ENCODE results near the gene VWA3B. TPM values are rescaled to one million over a fixed set of nuclear protein-coding genes. Genes with fewer than 3 reads are reported as not detected.

VWA3B gene
- total RNA-seq, 1 donor from 2014 or later = not detected

- Histone ChIP-seq H3K36me3 (ENCODE audit: control insufficient read depth, insufficient read depth, low read length) (no peaks in the 10 kb centered on the region), H3K27me3 (ENCODE audit: control insufficient read depth, insufficient read depth, low read length) (peaks cover 4% of the 10 kb centered on the region), H3K4me3 (ENCODE audit: low read depth, low read length) (no peak overlapping the region)
- no peak for DNase-seq (ENCODE audit: low read depth)
- no peak for TF ChIP-seq CTCF (IDR thresholded peaks at IDR 0.05; ENCODE audit: insufficient read depth, low read length, poor library complexity, severe bottlenecking)
Observed at GRCh38 chr2:98172951-98173350, 86.0 kb downstream of the VWA3B start.

GRCh38 chr2:98175811-98176210 lies 88.8 kb downstream of the VWA3B start:
- H3K36me3 ChIP-seq (ENCODE audit: control insufficient read depth, insufficient read depth, low read length) = no peaks in the 10 kb centered on the region
- H3K27me3 ChIP-seq (ENCODE audit: control insufficient read depth, insufficient read depth, low read length) = peaks cover 4% of the 10 kb centered on the region
- no peak for TF ChIP-seq CTCF (IDR thresholded peaks at IDR 0.05; ENCODE audit: insufficient read depth, low read length, poor library complexity, severe bottlenecking)
- DNase-seq (ENCODE audit: low read depth) = no peak
- H3K4me3 ChIP-seq (ENCODE audit: low read depth, low read length) = no peak overlapping the region

- Histone ChIP-seq H3K4me3 (ENCODE audit: low read depth, low read length) (no peak overlapping the region), H3K36me3 (ENCODE audit: control insufficient read depth, insufficient read depth, low read length) (no peaks in the 10 kb centered on the region), H3K27me3 (ENCODE audit: control insufficient read depth, insufficient read depth, low read length) (peaks cover 4% of the 10 kb centered on the region)
- no peak for DNase-seq (ENCODE audit: low read depth)
- no peak for TF ChIP-seq CTCF (IDR thresholded peaks at IDR 0.05; ENCODE audit: insufficient read depth, low read length, poor library complexity, severe bottlenecking)
Observed at GRCh38 chr2:98177286-98177685, 90.3 kb downstream of the VWA3B start.

- H3K36me3 ChIP-seq (ENCODE audit: control insufficient read depth, insufficient read depth, low read length) = no peaks in the 10 kb centered on the region
- no peak overlapping the region for H3K4me3 ChIP-seq (ENCODE audit: low read depth, low read length)
- H3K27me3 ChIP-seq (ENCODE audit: control insufficient read depth, insufficient read depth, low read length) = peaks cover 4% of the 10 kb centered on the region
- TF ChIP-seq CTCF (IDR thresholded peaks at IDR 0.05; ENCODE audit: insufficient read depth, low read length, poor library complexity, severe bottlenecking) = no peak
- no peak for DNase-seq (ENCODE audit: low read depth)
Observed at GRCh38 chr2:98177986-98178385, 91.0 kb downstream of the VWA3B start.

- DNase-seq (ENCODE audit: low read depth) = no peak
- TF ChIP-seq CTCF (IDR thresholded peaks at IDR 0.05; ENCODE audit: insufficient read depth, low read length, poor library complexity, severe bottlenecking) = no peak
Observed at GRCh38 chr2:98180456-98180855, 93.5 kb downstream of the VWA3B start.

GRCh38 chr2:98181346-98181745 lies 94.4 kb downstream of the VWA3B start:
- no peak overlapping the region for H3K4me3 ChIP-seq (ENCODE audit: low read depth, low read length)
- TF ChIP-seq CTCF (IDR thresholded peaks at IDR 0.05; ENCODE audit: insufficient read depth, low read length, poor library complexity, severe bottlenecking) = no peak
- DNase-seq (ENCODE audit: low read depth) = no peak
- no peaks in the 10 kb centered on the region for H3K36me3 ChIP-seq (ENCODE audit: control insufficient read depth, insufficient read depth, low read length)
- H3K27me3 ChIP-seq (ENCODE audit: control insufficient read depth, insufficient read depth, low read length) = no peaks in the 10 kb centered on the region

More at GRCh38 chr2:98180456-98180855, 93.5 kb downstream of the VWA3B start:
- H3K36me3 ChIP-seq (ENCODE audit: control insufficient read depth, insufficient read depth, low read length) = no peaks in the 10 kb centered on the region
- no peaks in the 10 kb centered on the region for H3K27me3 ChIP-seq (ENCODE audit: control insufficient read depth, insufficient read depth, low read length)
- no peak overlapping the region for H3K4me3 ChIP-seq (ENCODE audit: low read depth, low read length)

All from kidney epithelial cell (primary cell).